ENCODE data around the gene KIAA1143.

KIAA1143 gene

GRCh38 chr3:44761424-44762169 is at the start of gene KIAA1143, which contains the start of gene KIF15:
Gene KIAA1143, minus strand, starts transcription at chr3:44761619. Its CDS starts 17 bp downstream, at chr3:44761602.
Gene KIF15, plus strand, starts transcription at chr3:44761794. Its CDS starts 72 bp downstream, at chr3:44761866.
- peak; percentile 77 for DNase-seq

DNA sequence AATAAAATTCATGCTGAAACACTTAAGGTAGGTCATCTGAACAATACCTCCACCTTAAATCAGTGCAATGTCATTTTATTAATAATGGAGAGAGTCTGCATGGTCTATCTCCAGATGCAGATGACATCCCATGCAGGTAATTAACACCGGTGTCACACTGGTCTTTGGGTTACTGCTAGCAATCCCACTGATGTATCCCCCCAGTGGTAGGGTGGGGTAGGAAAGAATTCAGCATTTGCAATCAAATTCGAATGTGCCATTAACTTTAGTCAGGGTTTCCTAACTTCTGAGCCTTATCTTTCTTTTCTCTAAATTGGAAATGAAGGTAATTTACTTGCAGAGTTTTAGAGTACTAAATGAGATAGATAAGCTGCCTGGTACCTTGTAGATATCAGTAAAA is 44.5 kb upstream of the KIAA1143 start:
- no peak for DNase-seq

GRCh38 chr3:44803298-44803697 is 41.9 kb upstream of the KIAA1143 start:
- no peak for DNase-seq

DNA sequence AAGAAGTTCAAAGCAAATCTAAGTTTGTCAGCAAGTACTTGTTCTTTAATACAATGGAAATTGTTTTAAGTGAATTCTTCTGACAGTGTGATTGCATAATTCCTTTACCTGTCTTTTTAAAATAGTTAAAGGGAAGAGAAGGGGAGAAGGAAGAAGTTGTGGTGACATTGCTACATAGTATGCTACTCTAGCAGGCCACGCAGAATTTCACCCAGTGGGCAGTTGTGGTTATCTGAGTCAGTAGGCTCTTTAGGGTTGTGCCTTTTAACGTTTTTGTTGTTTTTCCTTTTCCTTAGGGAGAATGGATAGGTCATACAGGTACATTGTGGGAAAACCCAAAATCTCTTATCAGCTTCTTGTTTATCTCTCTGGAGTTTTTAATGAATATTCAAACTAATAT is 40.6 kb upstream of the KIAA1143 start:
- DNase-seq, result no peak

GRCh38 chr3:44795197-44795596 is 33.8 kb upstream of the KIAA1143 start:
- DNase-seq, result no peak

DNA sequence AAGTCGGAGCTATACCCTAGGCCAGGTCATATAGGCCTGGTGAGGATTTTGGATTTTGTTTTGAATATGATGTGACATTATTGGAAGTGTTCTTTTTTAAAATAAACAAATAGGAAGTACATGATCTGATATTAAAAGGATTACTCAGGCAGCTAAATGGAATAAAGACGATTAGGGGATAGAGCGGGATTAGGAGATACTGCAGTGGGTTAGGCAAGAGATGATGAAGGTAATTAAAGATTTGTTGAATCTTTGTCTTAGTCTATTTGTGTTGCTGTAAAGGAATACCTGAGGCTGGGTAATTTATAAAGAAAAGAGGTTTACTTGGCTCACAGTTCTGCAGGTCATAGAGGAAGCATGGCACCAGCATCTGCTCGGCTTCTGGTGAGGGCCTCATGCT is 21.5 kb upstream of the KIAA1143 start:
- no peak for DNase-seq

DNA sequence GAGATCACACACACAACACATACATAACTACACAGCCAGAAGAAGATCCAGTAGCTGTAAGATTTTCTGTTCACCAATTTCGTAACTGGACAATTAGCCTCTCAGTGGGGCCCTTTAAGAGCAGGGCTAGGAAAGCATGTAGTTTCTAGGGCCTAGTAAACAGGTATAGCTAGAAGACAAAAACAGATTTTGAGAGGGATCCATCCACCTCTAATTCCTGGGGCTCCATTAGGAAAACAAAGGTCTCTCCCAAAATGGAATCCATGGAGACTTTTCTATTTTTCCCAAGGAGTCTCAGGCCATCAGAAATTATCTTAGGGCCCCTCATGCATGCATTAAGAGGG is 10.7 kb upstream of the KIAA1143 start:
- no peak for DNase-seq

DNA sequence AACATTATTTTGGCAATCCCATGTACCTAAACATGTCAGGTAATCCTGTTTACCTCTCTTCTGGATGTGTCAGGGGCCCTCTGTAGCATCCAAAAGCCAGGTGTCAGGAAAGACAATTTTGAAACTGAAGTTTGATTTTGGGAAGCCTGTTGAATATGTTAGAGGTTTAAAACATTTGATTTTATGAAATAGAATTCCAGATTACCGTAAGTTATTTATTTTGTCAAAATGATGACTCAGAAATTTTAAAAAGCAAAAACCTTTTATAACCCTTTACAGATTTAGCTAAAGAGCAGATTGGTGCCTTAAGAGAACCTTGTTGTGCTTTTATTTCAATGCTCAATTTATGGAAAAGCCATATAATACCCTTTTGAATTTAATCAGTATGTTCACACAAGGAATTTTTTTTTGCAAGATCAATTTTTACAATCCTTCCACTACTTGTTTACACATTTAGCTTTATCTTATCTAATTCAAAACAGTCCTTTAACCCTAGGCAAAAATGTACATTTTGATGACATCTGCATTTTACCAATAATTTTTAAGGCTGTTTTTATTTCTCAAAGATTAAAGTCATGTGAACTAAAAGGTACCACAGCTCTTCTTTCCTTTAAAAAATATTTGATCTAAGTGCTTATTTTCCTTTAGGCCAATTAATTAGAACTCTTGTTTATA is 10.1 kb upstream of the KIAA1143 start:
- DNase-seq, result no peak

GRCh38 chr3:44764248-44764647 is 2.8 kb upstream of the KIAA1143 start:
- DNase-seq, result no peak

GRCh38 chr3:44762690-44763089 is 1.3 kb upstream of the KIAA1143 start:
- DNase-seq, result no peak

GRCh38 chr3:44762170-44762677 is 805 bp upstream of the KIAA1143 start:
- no peak for DNase-seq

- no peak for DNase-seq
Observed at GRCh38 chr3:44761101-44761423, 357 bp downstream of the KIAA1143 start.

DNA sequence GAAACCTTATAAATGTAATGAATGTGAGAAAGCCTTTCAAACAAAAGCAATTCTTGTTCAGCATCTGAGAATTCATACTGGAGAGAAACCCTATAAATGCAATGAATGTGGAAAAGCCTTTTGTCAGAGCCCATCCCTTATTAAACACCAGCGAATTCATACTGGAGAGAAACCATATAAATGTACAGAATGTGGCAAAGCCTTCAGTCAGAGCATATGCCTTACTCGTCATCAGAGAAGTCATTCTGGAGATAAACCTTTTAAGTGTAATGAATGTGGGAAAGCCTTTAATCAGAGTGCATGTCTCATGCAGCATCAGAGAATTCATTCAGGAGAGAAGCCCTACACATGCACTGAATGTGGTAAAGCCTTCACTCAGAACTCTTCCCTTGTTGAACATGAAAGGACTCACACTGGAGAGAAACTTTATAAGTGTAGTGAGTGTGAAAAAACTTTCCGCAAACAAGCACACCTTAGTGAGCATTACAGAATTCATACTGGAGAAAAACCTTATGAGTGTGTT is 26.7 kb downstream of the KIAA1143 start:
- DNase-seq, result no peak

GRCh38 chr3:44729384-44729910 is 32.0 kb downstream of the KIAA1143 start, which contains the start of gene ZNF501:
Gene ZNF501, plus strand, starts transcription at chr3:44729635. Its CDS starts 4,787 bp downstream, at chr3:44734422.
- DNase-seq, result peak; percentile 78

- no peak for DNase-seq
Observed at GRCh38 chr3:44722103-44722401, 39.4 kb downstream of the KIAA1143 start.

GRCh38 chr3:44721231-44722102 is 40.0 kb downstream of the KIAA1143 start:
- no peak for DNase-seq

- peak; percentile 60 for DNase-seq
Observed at GRCh38 chr3:44712455-44713075, 48.9 kb downstream of the KIAA1143 start, which contains the start of gene ZNF502. Gene ZNF502, plus strand, starts transcription at chr3:44712660. Its CDS starts 7,602 bp downstream, at chr3:44720262.
